Right renal pelvis (tissue), 4 donors: Measurements from ENCODE around the gene DOK3. TPM values are rescaled to one million over a fixed set of nuclear protein-coding genes. Genes with fewer than 3 reads are reported as not detected.
"Not testable (repeated sequence)": the region's sequence is repeated elsewhere in the genome, so short reads cannot be mapped to it uniquely, and the experiment has no call there.

Experiments
- DNase-seq, 4 donors: peaks; one replicate each; pipeline ENCODE4 v3.0.0-alpha.2; 2013; ENCODE audit warnings: low read depth in 4 of 4, low spot score in 3 of 4, missing footprints in 1 of 4
- polyA plus RNA-seq, 4 donors: library from polyadenylated mRNA; unstranded; fragments of 120-200 nt; gene quantifications; one replicate each; pipeline ENCODE4 v1.2.1, GENCODE V29; 2013; ENCODE audit not compliant: insufficient read length in 4 of 4

Gene DOK3
- polyA plus RNA-seq, 4 donors: 3.6 to 6.3 (median 4.8) TPM

GRCh38 chr5:177489119-177489716, 20.4 kb downstream of the DOK3 start:
- DNase-seq: no peak

- DNase-seq: no peak
Measured at GRCh38 chr5:177487975-177488374, 21.7 kb downstream of the DOK3 start.

- no peak for DNase-seq
Measured at GRCh38 chr5:177487144-177487543, 22.5 kb downstream of the DOK3 start.

GRCh38 chr5:177486256-177486655, 23.4 kb downstream of the DOK3 start:
- no peak for DNase-seq

GRCh38 chr5:177485753-177486152, 23.9 kb downstream of the DOK3 start:
- DNase-seq: not testable (repeated sequence)

- no peak for DNase-seq
Measured at GRCh38 chr5:177484902-177485549, 24.6 kb downstream of the DOK3 start.

GRCh38 chr5:177483994-177484901, 25.4 kb downstream of the DOK3 start:
- no peak for DNase-seq

- DNase-seq: no peak
Measured at GRCh38 chr5:177483042-177483441, 26.6 kb downstream of the DOK3 start.

GRCh38 chr5:177482359-177482795, 27.2 kb downstream of the DOK3 start:
- DNase-seq: no peak

- no peak for DNase-seq
Measured at GRCh38 chr5:177479774-177480173, 29.9 kb downstream of the DOK3 start.

GRCh38 chr5:177478711-177479646, 30.6 kb downstream of the DOK3 start:
- DNase-seq: no peak

- no peak for DNase-seq
Measured at GRCh38 chr5:177477701-177478477, 31.7 kb downstream of the DOK3 start.

GRCh38 chr5:177476531-177477233, 32.9 kb downstream of the DOK3 start:
- no peak for DNase-seq

- no peak for DNase-seq
Measured at GRCh38 chr5:177475563-177476427, 33.8 kb downstream of the DOK3 start.

GRCh38 chr5:177474846-177475562, 34.6 kb downstream of the DOK3 start:
- no peak for DNase-seq

GRCh38 chr5:177474002-177474476, 35.6 kb downstream of the DOK3 start:
- no peak for DNase-seq

GRCh38 chr5:177473443-177474001, 36.1 kb downstream of the DOK3 start, which contains the start of gene DBN1:
TSS of gene DBN1 (minus strand) at chr5:177473634. CDS start at chr5:177473521, 113 bp downstream.
- DNase-seq: peak in 1 of 4 donors; percentile 58
